Adipose tissue (tissue), 3 donors: ENCODE data around the gene PRSS1. TPM values are rescaled to one million over a fixed set of nuclear protein-coding genes. Genes with fewer than 3 reads are reported as not detected.

Source experiments
- H3K27ac ChIP-seq: one replicate; pipeline ENCODE4 v1.5.1; 2013; ENCODE audit warnings: low read depth, low read length
- WGBS, 3 donors: extraction: QIAGEN DNeasy Blood & Tissue Kit; methylation state at CpG; one replicate each; pipeline ENCODE4 v1.1.7; 2013; 5-methylcytosine and 5-hydroxymethylcytosine counted together
- polyA plus RNA-seq, 3 donors: library from polyadenylated mRNA; stranded (reverse); fragments of 200-250 nt; gene quantifications; one replicate each; pipeline ENCODE4 v1.2.3, GENCODE V29; 2013
- donor health status: healthy with polysubstance abuse.
- donor health status: Bipolar disorder and iron deficiency.
- donor health status: healthy.

PRSS1 gene
- polyA plus RNA-seq, 3 donors: 17.3 to 39,878 (median 20.9) TPM

- WGBS, 3 donors: 81 to 88% (median 84%) methylated on average over 7 of the region's 7 CpGs
Observed at GRCh38 chr7:142800699-142801260, 51.5 kb downstream of the PRSS1 start.

DNA sequence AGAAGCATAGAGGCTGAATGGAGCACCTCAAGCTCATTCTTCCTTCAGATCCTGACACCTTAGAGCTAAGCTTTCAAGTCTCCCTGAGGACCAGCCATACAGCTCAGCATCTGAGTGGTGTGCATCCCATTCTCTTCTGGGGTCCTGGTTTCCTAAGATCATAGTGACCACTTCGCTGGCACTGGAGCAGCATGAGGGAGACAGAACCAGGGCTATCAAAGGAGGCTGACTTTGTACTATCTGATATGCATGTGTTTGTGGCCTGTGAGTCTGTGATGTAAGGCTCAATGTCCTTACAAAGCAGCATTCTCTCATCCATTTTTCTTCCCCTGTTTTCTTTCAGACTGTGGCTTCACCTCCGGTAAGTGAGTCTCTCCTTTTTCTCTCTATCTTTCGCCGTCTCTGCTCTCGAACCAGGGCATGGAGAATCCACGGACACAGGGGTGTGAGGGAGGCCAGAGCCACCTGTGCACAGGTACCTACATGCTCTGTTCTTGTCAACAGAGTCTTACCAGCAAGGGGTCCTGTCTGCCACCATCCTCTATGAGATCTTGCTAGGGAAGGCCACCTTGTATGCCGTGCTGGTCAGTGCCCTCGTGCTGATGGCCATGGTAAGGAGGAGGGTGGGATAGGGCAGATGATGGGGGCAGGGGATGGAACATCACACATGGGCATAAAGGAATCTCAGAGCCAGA is 52.5 kb downstream of the PRSS1 start:
- no peak overlapping the region for H3K27ac ChIP-seq
- 87 to 92% (median 90%) methylated on average over 8 of the region's 8 CpGs for WGBS, 3 donors

More at GRCh38 chr7:142800699-142801260, 51.5 kb downstream of the PRSS1 start:
- H3K27ac ChIP-seq: no peak overlapping the region

DNA sequence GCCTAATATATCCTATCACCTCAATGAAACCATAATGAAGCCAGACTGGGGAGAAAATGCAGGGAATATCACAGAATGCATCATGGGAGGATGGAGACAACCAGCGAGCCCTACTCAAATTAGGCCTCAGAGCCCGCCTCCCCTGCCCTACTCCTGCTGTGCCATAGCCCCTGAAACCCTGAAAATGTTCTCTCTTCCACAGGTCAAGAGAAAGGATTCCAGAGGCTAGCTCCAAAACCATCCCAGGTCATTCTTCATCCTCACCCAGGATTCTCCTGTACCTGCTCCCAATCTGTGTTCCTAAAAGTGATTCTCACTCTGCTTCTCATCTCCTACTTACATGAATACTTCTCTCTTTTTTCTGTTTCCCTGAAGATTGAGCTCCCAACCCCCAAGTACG is 53.0 kb downstream of the PRSS1 start:
- WGBS, 3 donors: 81 to 92% (median 81%) methylated on average over 3 of the region's 3 CpGs
- H3K27ac ChIP-seq: no peak overlapping the region

Other genes starting within 250 kb of the PRSS1 start
- over 10,000 TPM in 1 of 3 donors, 10 to 100 TPM in 1, 1 to 10 TPM in 1; 6.5 to 49,551 (median 29.2) TPM for gene PRSS2, start 21.5 kb downstream of the PRSS1 start, polyA plus RNA-seq
- 10 to 100 TPM; 12.8 to 33.7 (median 21.4) TPM for gene EPHB6, start 105.6 kb downstream of the PRSS1 start, polyA plus RNA-seq
- 10 to 100 TPM in 1 of 3 donors, under 1 TPM in 1, not detected in 1; 0.42 to 37.0 TPM for gene TRPV6, start 136.3 kb downstream of the PRSS1 start, polyA plus RNA-seq
- gene TRPV5, start 184.3 kb downstream of the PRSS1 start, polyA plus RNA-seq: under 1 TPM in 1 of 3 donors, not detected in 2; 0.05 TPM
- not detected for gene LLCFC1, start 190.0 kb downstream of the PRSS1 start, polyA plus RNA-seq
- gene KEL, start 212.9 kb downstream of the PRSS1 start, polyA plus RNA-seq: under 1 TPM in 2 of 3 donors, not detected in 1; 0.04 to 0.09 TPM